ENCODE measurements around the gene HTR2A. TPM values are rescaled to one million over a fixed set of nuclear protein-coding genes. Genes with fewer than 3 reads are reported as not detected.

HTR2A gene
- total RNA-seq, 1 experiment from 2014 or later = not detected

- Histone ChIP-seq H3K27ac (ENCODE audit: low read depth, low read length) (no peak overlapping the region), H3K4me2 (ENCODE audit: low read length) (no peak overlapping the region), H2AFZ (ENCODE audit: low read depth, low read length, poor library complexity, severe bottlenecking) (no peak overlapping the region), H3K9ac (ENCODE audit: low read length) (no peak overlapping the region), H4K20me1 (ENCODE audit: insufficient read depth) (no peaks in the 10 kb centered on the region), H3K79me2 (ENCODE audit: insufficient read depth, low read length) (no peaks in the 10 kb centered on the region), H3K36me3 (ENCODE audit: control insufficient read depth in 1 of 2, insufficient read depth in 2 of 2, low read length in 2 of 2) (no peaks in the 10 kb centered on the region), H3K27me3 (ENCODE audit: insufficient read depth, low read length) (peaks cover 38% of the 10 kb centered on the region; the same call in 1 of the 2 replicates), H3K4me3 (replicated peaks in 1 of 2; ENCODE audit: low read depth in 1 of 2, low read length in 2 of 2) (no peak overlapping the region), H3K4me1 (ENCODE audit: control insufficient read depth in 1 of 2, insufficient read depth in 2 of 2, low read length in 2 of 2) (no peaks in the 10 kb centered on the region), H3K9me2 (ENCODE audit: insufficient read depth) (no peaks in the 10 kb centered on the region), H3K9me3 (ENCODE audit: control insufficient read depth in 1 of 2, insufficient read depth in 1 of 2, low read depth in 1 of 2, low read length in 2 of 2) (no peaks in the 10 kb centered on the region)
- ChIA-PET POLR2A (no interaction called here), RAD21 (ENCODE audit: low non-redundant PET in 1 of 2, low total read pairs in 2 of 2, uncharacterized antibody in 2 of 2, unreplicated experiment in 2 of 2) (no interaction called here), CTCF (no interaction called here)
- DNase-seq (ENCODE audit: low read depth, low spot score) (no peak), ATAC-seq (no peak)
- intact Hi-C loops (cut with micrococcal nuclease) = loop anchor here (10.0 kb wide), 1 partner anchor 1145 kb away; no protein-coding TSS in a partner anchor
- no TSS peak for BruUV-seq (replicated peaks)
- TF ChIP-seq RAD21 (IDR thresholded peaks at IDR 0.05; ENCODE audit: low read depth) (no peak), SIN3A (IDR thresholded peaks at IDR 0.05; ENCODE audit: low read depth) (no peak), CBX3 (IDR thresholded peaks at IDR 0.05; ENCODE audit: low read depth) (no peak), ZNF274 (IDR thresholded peaks at IDR 0.05; ENCODE audit: low read depth, low read length) (no peak)
These were observed 57.5 kb downstream of the HTR2A start for GRCh38 chr13:46839399-46839798.

- Histone ChIP-seq H3K36me3 (ENCODE audit: control insufficient read depth in 1 of 2, insufficient read depth in 2 of 2, low read length in 2 of 2) (no peaks in the 10 kb centered on the region), H4K20me1 (ENCODE audit: insufficient read depth) (no peaks in the 10 kb centered on the region), H3K4me1 (ENCODE audit: control insufficient read depth in 1 of 2, insufficient read depth in 2 of 2, low read length in 2 of 2) (no peaks in the 10 kb centered on the region), H3K9me2 (ENCODE audit: insufficient read depth) (no peaks in the 10 kb centered on the region), H3K27ac (ENCODE audit: low read depth, low read length) (no peak overlapping the region), H3K4me2 (ENCODE audit: low read length) (no peak overlapping the region), H2AFZ (ENCODE audit: low read depth, low read length, poor library complexity, severe bottlenecking) (no peak overlapping the region), H3K79me2 (ENCODE audit: insufficient read depth, low read length) (no peaks in the 10 kb centered on the region), H3K9me3 (ENCODE audit: control insufficient read depth in 1 of 2, insufficient read depth in 1 of 2, low read depth in 1 of 2, low read length in 2 of 2) (no peaks in the 10 kb centered on the region), H3K27me3 (ENCODE audit: insufficient read depth, low read length) (peaks cover 19% of the 10 kb centered on the region; the same call in 1 of the 2 replicates), H3K4me3 (replicated peaks in 1 of 2; ENCODE audit: low read depth in 1 of 2, low read length in 2 of 2) (no peak overlapping the region), H3K9ac (ENCODE audit: low read length) (no peak overlapping the region)
- intact Hi-C loops (cut with micrococcal nuclease) = loop anchor here (10.0 kb wide), 1 partner anchor 1150 kb away; no protein-coding TSS in a partner anchor
- RAD21 ChIA-PET (ENCODE audit: low non-redundant PET in 1 of 2, low total read pairs in 2 of 2, uncharacterized antibody in 2 of 2, unreplicated experiment in 2 of 2) = no interaction called here
- TF ChIP-seq EZH2 (IDR thresholded peaks at IDR 0.05) = no peak
- no peak for TF ChIP-seq RAD21 (IDR thresholded peaks at IDR 0.05; ENCODE audit: low read depth)
- no peak for TF ChIP-seq MAX (IDR thresholded peaks at IDR 0.05)
- CTCF ChIA-PET = no interaction called here
- DNase-seq (ENCODE audit: low read depth, low spot score) (no peak), ATAC-seq (no peak)
- BruUV-seq (replicated peaks) = no TSS peak
- POLR2A ChIA-PET = no interaction called here
These were observed 62.2 kb downstream of the HTR2A start for GRCh38 chr13:46834657-46835056.
